Smooth muscle cell of the umbilical artery (primary cell): ENCODE results near the gene EFNB1. TPM values are rescaled to one million over a fixed set of nuclear protein-coding genes. Genes with fewer than 3 reads are reported as not detected.

Experiments
- total RNA-seq: library from RNA; depleted of rRNA; stranded (reverse); fragments of >200 nt; gene quantifications from 2 replicates; pipeline ENCODE4 v1.2.3, GENCODE V29; 2014

The EFNB1 gene
- 16.6 and 26.9 TPM in 2 replicates for total RNA-seq

GRCh38 chrX:68828740-68829581 is at the start of gene EFNB1:
Gene EFNB1 (plus strand): TSS chrX:68829021. CDS start chrX:68829777, 756 bp downstream.

Other genes with a start within 250 kb of the EFNB1 start
- gene STARD8, start 181.4 kb upstream of the EFNB1 start, total RNA-seq = 0.59 and 4.0 TPM in 2 replicates